ENCODE measurements around the gene CDR2L.

- TF ChIP-seq, protein P1, sequence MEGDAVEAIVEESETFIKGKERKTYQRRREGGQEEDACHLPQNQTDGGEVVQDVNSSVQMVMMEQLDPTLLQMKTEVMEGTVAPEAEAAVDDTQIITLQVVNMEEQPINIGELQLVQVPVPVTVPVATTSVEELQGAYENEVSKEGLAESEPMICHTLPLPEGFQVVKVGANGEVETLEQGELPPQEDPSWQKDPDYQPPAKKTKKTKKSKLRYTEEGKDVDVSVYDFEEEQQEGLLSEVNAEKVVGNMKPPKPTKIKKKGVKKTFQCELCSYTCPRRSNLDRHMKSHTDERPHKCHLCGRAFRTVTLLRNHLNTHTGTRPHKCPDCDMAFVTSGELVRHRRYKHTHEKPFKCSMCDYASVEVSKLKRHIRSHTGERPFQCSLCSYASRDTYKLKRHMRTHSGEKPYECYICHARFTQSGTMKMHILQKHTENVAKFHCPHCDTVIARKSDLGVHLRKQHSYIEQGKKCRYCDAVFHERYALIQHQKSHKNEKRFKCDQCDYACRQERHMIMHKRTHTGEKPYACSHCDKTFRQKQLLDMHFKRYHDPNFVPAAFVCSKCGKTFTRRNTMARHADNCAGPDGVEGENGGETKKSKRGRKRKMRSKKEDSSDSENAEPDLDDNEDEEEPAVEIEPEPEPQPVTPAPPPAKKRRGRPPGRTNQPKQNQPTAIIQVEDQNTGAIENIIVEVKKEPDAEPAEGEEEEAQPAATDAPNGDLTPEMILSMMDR (IDR thresholded peaks at IDR 0.05), result no peak
- TF ChIP-seq POLR2AphosphoS5 (IDR thresholded peaks at IDR 0.05), result no peak
These were observed 37.8 kb upstream of the CDR2L start for GRCh38 chr17:74949455-74950115.
